ENCODE measurements around the gene TESPA1.

DNA sequence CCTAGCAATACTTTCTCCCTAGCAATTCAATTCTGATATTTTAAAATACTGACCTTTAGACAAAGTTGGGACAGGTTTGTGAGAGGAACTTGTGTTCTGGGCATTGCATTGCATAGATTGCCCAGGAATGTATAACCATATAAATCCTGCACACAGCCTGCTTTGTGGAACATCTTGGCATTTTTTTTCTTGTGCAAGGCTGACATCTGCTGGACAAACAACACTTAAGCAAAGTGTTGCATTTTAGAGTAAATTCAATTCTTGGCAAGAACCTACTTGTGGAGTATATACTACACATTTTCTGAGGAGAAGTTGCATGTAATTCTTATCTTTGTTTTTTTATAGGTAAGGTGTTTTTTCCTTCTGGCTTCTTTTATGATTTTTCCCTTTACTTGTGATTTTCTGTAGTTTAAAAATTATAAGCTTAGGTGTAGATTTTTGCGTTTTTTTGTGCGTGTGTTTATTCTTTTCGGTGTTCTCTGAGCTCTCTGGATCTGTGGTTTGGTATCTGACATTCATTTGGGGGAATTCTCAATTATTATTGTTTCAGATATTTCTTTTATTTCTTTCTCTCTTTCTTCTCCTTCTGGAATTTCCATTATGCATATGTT, 26.4 kb downstream of the TESPA1 start:
- TF ChIP-seq, protein P1, sequence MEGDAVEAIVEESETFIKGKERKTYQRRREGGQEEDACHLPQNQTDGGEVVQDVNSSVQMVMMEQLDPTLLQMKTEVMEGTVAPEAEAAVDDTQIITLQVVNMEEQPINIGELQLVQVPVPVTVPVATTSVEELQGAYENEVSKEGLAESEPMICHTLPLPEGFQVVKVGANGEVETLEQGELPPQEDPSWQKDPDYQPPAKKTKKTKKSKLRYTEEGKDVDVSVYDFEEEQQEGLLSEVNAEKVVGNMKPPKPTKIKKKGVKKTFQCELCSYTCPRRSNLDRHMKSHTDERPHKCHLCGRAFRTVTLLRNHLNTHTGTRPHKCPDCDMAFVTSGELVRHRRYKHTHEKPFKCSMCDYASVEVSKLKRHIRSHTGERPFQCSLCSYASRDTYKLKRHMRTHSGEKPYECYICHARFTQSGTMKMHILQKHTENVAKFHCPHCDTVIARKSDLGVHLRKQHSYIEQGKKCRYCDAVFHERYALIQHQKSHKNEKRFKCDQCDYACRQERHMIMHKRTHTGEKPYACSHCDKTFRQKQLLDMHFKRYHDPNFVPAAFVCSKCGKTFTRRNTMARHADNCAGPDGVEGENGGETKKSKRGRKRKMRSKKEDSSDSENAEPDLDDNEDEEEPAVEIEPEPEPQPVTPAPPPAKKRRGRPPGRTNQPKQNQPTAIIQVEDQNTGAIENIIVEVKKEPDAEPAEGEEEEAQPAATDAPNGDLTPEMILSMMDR (conservative IDR thresholded peaks at IDR 0.05 in 1 of 2, IDR thresholded peaks at IDR 0.05 in 1 of 2; ENCODE audit: extremely low read depth in 1 of 2, insufficient read depth in 1 of 2, low read depth in 1 of 2, low read length in 2 of 2) = peak; percentile 50 to 70
- no peak for TF ChIP-seq EZH2 (IDR thresholded peaks at IDR 0.05; ENCODE audit: borderline replicate concordance, low read length)

Measured in mammary epithelial cell (primary cell).